Measurements from ENCODE around the gene TFAP2B. TPM values are rescaled to one million over a fixed set of nuclear protein-coding genes. Genes with fewer than 3 reads are reported as not detected.

Gene TFAP2B
- total RNA-seq, 6 experiments from 2014 or later: not detected

- Histone ChIP-seq H3K4me1 (peaks cover 0 to 8% (median 3%) of the 10 kb centered on the region in 4 donors), H3K4me3 (no peak overlapping the region), H3K27ac (no peak overlapping the region), H3K27me3 (peaks cover 9 to 60% of the 10 kb centered on the region in 2 donors), H3K9me3 (no peaks in the 10 kb centered on the region), H3K36me3 (no peaks in the 10 kb centered on the region)
- 9% methylated on average over 6 of the region's 6 CpGs for WGBS (ENCODE audit: insufficient coverage, low coverage, low lambda C conversion rate, missing lambda C conversion rate)
- DNase-seq: no peak
- no peak for ATAC-seq
- intact Hi-C loops (cut with DNase I): loop anchor here in 1 of 2 donors (10.0 kb wide), 2 partner anchors 537 to 727 kb away; no protein-coding TSS in a partner anchor
- TF ChIP-seq POLR2A (IDR thresholded peaks at IDR 0.05): no peak
- TF ChIP-seq CTCF (IDR thresholded peaks at IDR 0.05): no peak
Measured at GRCh38 chr6:50818020-50818419, 651 bp upstream of the TFAP2B start.

GRCh38 chr6:50819466-50819903 is 814 bp downstream of the TFAP2B start:
- peak in 1 of 3 donors; percentile 45 for DNase-seq
- intact Hi-C loops (cut with DNase I): loop anchor here in 1 of 2 donors (10.0 kb wide), 2 partner anchors 535 to 725 kb away; no protein-coding TSS in a partner anchor
- 5% methylated on average over 25 of the region's 45 CpGs for WGBS (ENCODE audit: insufficient coverage, low coverage, low lambda C conversion rate, missing lambda C conversion rate)
- H3K9me3 ChIP-seq: no peaks in the 10 kb centered on the region
- no peaks in the 10 kb centered on the region for H3K36me3 ChIP-seq
- ATAC-seq: peak; percentile 25 to 48 (median 47)
- TF ChIP-seq CTCF (IDR thresholded peaks at IDR 0.05): no peak
- no peak for TF ChIP-seq POLR2A (IDR thresholded peaks at IDR 0.05)
- no peak overlapping the region for H3K27ac ChIP-seq
- peaks cover 0 to 8% (median 3%) of the 10 kb centered on the region in 4 donors for H3K4me1 ChIP-seq
- peak overlapping the region in 1 of 3 donors; percentile 11 for H3K4me3 ChIP-seq
- peaks cover 7 to 73% of the 10 kb centered on the region in 2 donors for H3K27me3 ChIP-seq

- no peak for TF ChIP-seq POLR2A (IDR thresholded peaks at IDR 0.05)
- TF ChIP-seq CTCF (IDR thresholded peaks at IDR 0.05): no peak
- H3K36me3 ChIP-seq: no peaks in the 10 kb centered on the region
- WGBS (ENCODE audit: insufficient coverage, low coverage, low lambda C conversion rate, missing lambda C conversion rate): 3% methylated on average over 44 of the region's 58 CpGs
- H3K4me3 ChIP-seq: peak overlapping the region in 1 of 3 donors; percentile 11
- no peak overlapping the region for H3K27ac ChIP-seq
- intact Hi-C loops (cut with DNase I): loop anchor here (10.0 kb wide), 3 partner anchors 525 to 725 kb away; no protein-coding TSS in a partner anchor
- no peak for ATAC-seq
- peaks cover 0 to 8% (median 3%) of the 10 kb centered on the region in 4 donors for H3K4me1 ChIP-seq
- no peaks in the 10 kb centered on the region for H3K9me3 ChIP-seq
- peaks cover 3 to 77% of the 10 kb centered on the region in 2 donors for H3K27me3 ChIP-seq
- no peak for DNase-seq
Measured at GRCh38 chr6:50819904-50820868, 1.5 kb downstream of the TFAP2B start.

GRCh38 chr6:50820869-50821264 is 2.2 kb downstream of the TFAP2B start:
- intact Hi-C loops (cut with DNase I): loop anchor here in 1 of 2 donors (10.0 kb wide), 1 partner anchor 524 kb away; no protein-coding TSS in a partner anchor
- TF ChIP-seq CTCF (IDR thresholded peaks at IDR 0.05) (no peak), POLR2A (IDR thresholded peaks at IDR 0.05) (no peak)
- Histone ChIP-seq H3K36me3 (no peaks in the 10 kb centered on the region), H3K4me1 (peaks cover 0 to 8% (median 3%) of the 10 kb centered on the region in 4 donors), H3K4me3 (no peak overlapping the region), H3K9me3 (no peaks in the 10 kb centered on the region), H3K27me3 (peaks cover 3 to 84% of the 10 kb centered on the region in 2 donors), H3K27ac (no peak overlapping the region)
- WGBS (ENCODE audit: insufficient coverage, low coverage, low lambda C conversion rate, missing lambda C conversion rate): 7% methylated on average over 5 of the region's 5 CpGs
- DNase-seq (no peak), ATAC-seq (no peak)

Measured in right lobe of liver (tissue), 6 donors.